ENCODE data around the gene NTM.

- TF ChIP-seq HDGF (IDR thresholded peaks at IDR 0.05; ENCODE audit: borderline replicate concordance) (no peak), TARDBP (IDR thresholded peaks at IDR 0.05) (no peak), ZNF384 (IDR thresholded peaks at IDR 0.05) (no peak)
These were observed 405.8 kb downstream of the NTM start for GRCh38 chr11:131776211-131776610.
